Measurements from ENCODE around the gene POLR2H. TPM values are rescaled to one million over a fixed set of nuclear protein-coding genes. Genes with fewer than 3 reads are reported as not detected.
A peak's percentile ranks its signal among the peaks of the same experiment; 100 is the strongest.

The POLR2H gene
- polyA plus RNA-seq, 1 experiment: 72.0 TPM

DNA sequence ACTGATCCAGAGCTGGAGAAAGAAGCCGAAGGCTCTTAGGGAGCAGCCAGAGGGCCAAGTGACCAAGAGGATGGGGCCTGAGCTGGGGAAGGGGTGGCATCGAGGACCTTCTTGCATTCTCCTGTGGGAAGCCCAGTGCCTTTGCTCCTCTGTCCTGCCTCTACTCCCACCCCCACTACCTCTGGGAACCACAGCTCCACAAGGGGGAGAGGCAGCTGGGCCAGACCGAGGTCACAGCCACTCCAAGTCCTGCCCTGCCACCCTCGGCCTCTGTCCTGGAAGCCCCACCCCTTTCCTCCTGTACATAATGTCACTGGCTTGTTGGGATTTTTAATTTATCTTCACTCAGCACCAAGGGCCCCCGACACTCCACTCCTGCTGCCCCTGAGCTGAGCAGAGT lies 27.9 kb downstream of the POLR2H start:
- POLR2A ChIA-PET: no interaction called here
- peaks cover 4% of the 10 kb centered on the region for H3K27me3 ChIP-seq (ENCODE audit: control insufficient read depth, insufficient read depth, low read length)

DNA sequence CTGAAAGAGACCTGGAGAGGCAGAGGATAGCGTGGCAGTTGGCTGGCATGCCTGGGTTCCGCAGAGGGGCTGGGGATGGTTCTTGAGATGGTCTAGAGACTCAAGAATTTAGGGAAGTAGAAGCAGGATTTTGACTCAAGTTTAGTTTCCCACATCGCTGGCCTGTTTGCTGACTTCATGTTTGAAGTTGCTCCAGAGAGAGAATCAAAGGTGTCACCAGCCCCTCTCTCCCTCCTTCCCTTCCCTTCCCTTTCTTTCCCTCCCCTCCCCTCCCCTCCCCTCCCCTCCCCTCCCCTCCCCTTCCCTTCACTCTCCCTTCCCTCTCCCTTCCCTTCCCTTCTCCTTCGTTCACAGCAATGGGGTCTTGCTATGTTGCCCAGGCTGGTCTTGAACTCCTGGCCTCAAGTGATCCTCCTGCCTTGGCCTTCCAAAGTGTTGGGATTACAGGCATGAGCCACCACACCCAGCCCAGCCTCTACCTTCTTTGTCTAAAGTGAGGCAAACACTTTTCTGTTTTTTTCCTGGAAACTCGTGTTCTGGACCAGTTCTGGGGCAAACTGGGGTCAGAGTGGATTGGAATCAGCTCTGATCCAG lies 28.5 kb downstream of the POLR2H start:
- Histone ChIP-seq H3K36me3 (ENCODE audit: control insufficient read depth, insufficient read depth, low read length) (no peaks in the 10 kb centered on the region), H3K27me3 (ENCODE audit: control insufficient read depth, insufficient read depth, low read length) (peaks cover 4% of the 10 kb centered on the region), H3K4me3 (ENCODE audit: low read depth, low read length) (no peak overlapping the region)
- CTCF ChIA-PET: interaction anchor here (0.6 to 1.4 kb wide), 6 partner anchors 9 to 124 kb away, joined by 3 to 5 read pairs (median 4); no protein-coding TSS in a partner anchor
- TF ChIP-seq CTCF (IDR thresholded peaks at IDR 0.05; ENCODE audit: insufficient read depth, low read depth, low read length): no peak
- POLR2A ChIA-PET: no interaction called here
- DNase-seq (ENCODE audit: low read depth): no peak

More for the DNA sequence above, 27.9 kb downstream of the POLR2H start:
- Histone ChIP-seq H3K36me3 (ENCODE audit: control insufficient read depth, insufficient read depth, low read length) (no peaks in the 10 kb centered on the region), H3K4me3 (ENCODE audit: low read depth, low read length) (no peak overlapping the region)
- TF ChIP-seq CTCF (IDR thresholded peaks at IDR 0.05; ENCODE audit: insufficient read depth, low read depth, low read length): no peak
- DNase-seq (ENCODE audit: low read depth): no peak
- CTCF ChIA-PET: interaction anchor here (0.6 to 1.6 kb wide), 6 partner anchors 10 to 117 kb away, joined by 3 to 4 read pairs (median 3); no protein-coding TSS in a partner anchor

DNA sequence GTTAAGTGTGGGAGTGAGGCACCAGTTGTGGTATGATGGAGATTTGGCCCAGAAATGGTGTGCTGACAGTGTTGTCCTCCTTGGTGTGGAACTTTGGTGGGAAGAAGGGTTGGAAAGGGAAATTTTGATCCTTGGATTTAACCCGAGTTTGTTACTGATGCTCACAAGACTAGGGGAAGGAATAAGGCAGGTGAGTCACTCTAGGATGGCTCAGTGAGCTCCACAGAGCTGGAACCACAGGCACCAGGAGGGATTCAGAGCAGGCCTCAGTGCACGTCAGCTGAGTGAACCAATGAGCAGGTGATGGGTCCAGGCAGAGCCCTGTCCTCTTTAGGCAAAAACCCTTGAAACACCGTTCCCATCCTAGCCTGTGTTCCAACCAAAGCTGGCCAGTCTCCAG lies 29.8 kb downstream of the POLR2H start:
- TF ChIP-seq CTCF (IDR thresholded peaks at IDR 0.05; ENCODE audit: insufficient read depth, low read depth, low read length): no peak

DNA sequence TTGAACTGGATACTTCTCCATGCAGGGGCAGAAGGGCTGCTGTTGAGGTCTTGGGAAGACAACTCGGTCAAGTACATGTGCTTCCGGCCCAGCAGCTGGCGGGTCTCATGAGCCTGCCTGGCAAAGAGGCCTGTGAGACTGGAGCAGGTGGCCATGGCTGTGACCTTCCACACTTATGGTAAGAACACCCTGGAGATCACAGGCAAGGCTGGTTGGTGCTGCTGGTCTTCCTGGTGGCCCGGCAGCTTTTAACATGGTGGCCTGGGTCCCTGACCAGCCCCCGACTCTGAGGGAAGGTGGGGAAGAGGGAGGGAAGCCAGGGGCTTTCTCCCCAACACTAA lies 33.8 kb downstream of the POLR2H start:
- Histone ChIP-seq H3K27me3 (ENCODE audit: control insufficient read depth, insufficient read depth, low read length) (peaks cover 1% of the 10 kb centered on the region), H3K4me3 (ENCODE audit: low read depth, low read length) (no peak overlapping the region), H3K36me3 (ENCODE audit: control insufficient read depth, insufficient read depth, low read length) (no peaks in the 10 kb centered on the region)
- POLR2A ChIA-PET: no interaction called here
- DNase-seq (ENCODE audit: low read depth): no peak
- CTCF ChIA-PET: interaction anchor here (0.9 to 1.7 kb wide), 2 partner anchors 24 to 71 kb away, joined by 3 to 9 read pairs; no protein-coding TSS in a partner anchor
- TF ChIP-seq CTCF (IDR thresholded peaks at IDR 0.05; ENCODE audit: insufficient read depth, low read depth, low read length): no peak

More for the DNA sequence above, 29.8 kb downstream of the POLR2H start:
- ChIA-PET POLR2A (no interaction called here), CTCF (interaction anchor here (0.9 to 1.2 kb wide), 3 partner anchors 8 to 122 kb away, joined by 3 to 5 read pairs (median 4); no protein-coding TSS in a partner anchor)
- peaks cover 4% of the 10 kb centered on the region for H3K27me3 ChIP-seq (ENCODE audit: control insufficient read depth, insufficient read depth, low read length)
- DNase-seq (ENCODE audit: low read depth): no peak
- no peak overlapping the region for H3K4me3 ChIP-seq (ENCODE audit: low read depth, low read length)
- H3K36me3 ChIP-seq (ENCODE audit: control insufficient read depth, insufficient read depth, low read length): no peaks in the 10 kb centered on the region

GRCh38 chr3:184399410-184399809 lies 37.9 kb downstream of the POLR2H start:
- Histone ChIP-seq H3K4me3 (ENCODE audit: low read depth, low read length) (no peak overlapping the region), H3K27me3 (ENCODE audit: control insufficient read depth, insufficient read depth, low read length) (peaks cover 6% of the 10 kb centered on the region), H3K36me3 (ENCODE audit: control insufficient read depth, insufficient read depth, low read length) (no peaks in the 10 kb centered on the region)
- CTCF ChIA-PET: interaction anchor here (0.7 to 1.0 kb wide), 6 partner anchors 9 to 173 kb away, joined by 3 to 5 read pairs (median 3); no protein-coding TSS in a partner anchor
- no peak for TF ChIP-seq CTCF (IDR thresholded peaks at IDR 0.05; ENCODE audit: insufficient read depth, low read depth, low read length)
- POLR2A ChIA-PET: interaction anchor here (0.6 to 0.7 kb wide), 3 partner anchors 21 to 59 kb away, joined by 6 to 8 read pairs (median 6); no protein-coding TSS in a partner anchor
- DNase-seq (ENCODE audit: low read depth): peak; percentile 84
